WTC11 (cell line): Measurements from ENCODE around the gene LRRC9.

ENCODE experiments used
- FOXK1 ChIP-seq: sonication (generic); formaldehyde crosslinking; IDR thresholded peaks from 2 replicates; pipeline ENCODE4 v1.8.0; 2022; ENCODE audit warnings: mild to moderate bottlenecking, moderate library complexity, missing genetic modification reagents
- GRHL2 ChIP-seq: fragments of 250-450 bp; sonication (Bioruptor Pico); IDR thresholded peaks from 2 replicates; pipeline ENCODE4 v1.8.0; 2022; ENCODE audit warnings: mild to moderate bottlenecking, moderate library complexity; ENCODE audit not compliant: insufficient replicate concordance, severe bottlenecking
- TEAD4 ChIP-seq: sonication (generic); formaldehyde crosslinking; IDR thresholded peaks from 2 replicates; pipeline ENCODE4 v1.8.0; 2022; ENCODE audit warnings: mild to moderate bottlenecking, missing genetic modification reagents
- TF ChIP-seq, protein P1 (sequence below): sonication (generic); formaldehyde crosslinking; IDR thresholded peaks from 2 replicates; pipeline ENCODE4 v1.8.0; 2022; ENCODE audit warnings: mild to moderate bottlenecking, missing genetic modification reagents
- TF ChIP-seq, protein P2 (sequence below): fragments of 200-600 bp; IDR thresholded peaks from 2 replicates; pipeline ENCODE4 v1.8.0; 2022; ENCODE audit warnings: antibody characterized with exemption
- TF ChIP-seq, protein P3 (sequence below): sonication (generic); formaldehyde crosslinking; IDR thresholded peaks from 2 replicates; pipeline ENCODE4 v1.8.1; 2022; ENCODE audit warnings: low read depth, missing genetic modification reagents, borderline replicate concordance
- TF ChIP-seq, protein P4 (sequence below): sonication (generic); formaldehyde crosslinking; IDR thresholded peaks from 2 replicates; pipeline ENCODE4 v1.8.1; 2022; ENCODE audit warnings: low read depth, mild to moderate bottlenecking, moderate library complexity, missing genetic modification reagents, borderline replicate concordance

DNA sequence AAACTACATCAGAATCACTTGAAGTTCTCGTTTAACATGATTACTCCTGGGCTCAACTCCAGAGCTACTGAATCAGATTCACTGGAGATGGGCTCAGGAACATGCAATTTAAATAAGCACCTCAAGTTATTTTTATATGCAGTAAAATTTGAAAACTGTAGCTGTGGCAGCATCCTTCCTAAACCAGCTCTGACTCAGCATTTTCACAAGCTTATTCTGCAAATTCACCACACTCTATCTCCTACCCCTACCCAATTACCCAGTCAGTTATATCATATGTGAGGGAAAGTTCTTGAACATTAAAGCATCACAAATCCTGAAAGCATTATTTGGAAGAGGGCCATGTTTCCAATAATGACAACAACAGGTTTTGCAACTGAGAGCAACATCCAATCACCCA, 24.2 kb upstream of the LRRC9 start:
- TF ChIP-seq, protein P1, sequence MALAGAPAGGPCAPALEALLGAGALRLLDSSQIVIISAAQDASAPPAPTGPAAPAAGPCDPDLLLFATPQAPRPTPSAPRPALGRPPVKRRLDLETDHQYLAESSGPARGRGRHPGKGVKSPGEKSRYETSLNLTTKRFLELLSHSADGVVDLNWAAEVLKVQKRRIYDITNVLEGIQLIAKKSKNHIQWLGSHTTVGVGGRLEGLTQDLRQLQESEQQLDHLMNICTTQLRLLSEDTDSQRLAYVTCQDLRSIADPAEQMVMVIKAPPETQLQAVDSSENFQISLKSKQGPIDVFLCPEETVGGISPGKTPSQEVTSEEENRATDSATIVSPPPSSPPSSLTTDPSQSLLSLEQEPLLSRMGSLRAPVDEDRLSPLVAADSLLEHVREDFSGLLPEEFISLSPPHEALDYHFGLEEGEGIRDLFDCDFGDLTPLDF (CRISPR knock-in tag), result no peak
- TF ChIP-seq, protein P2, sequence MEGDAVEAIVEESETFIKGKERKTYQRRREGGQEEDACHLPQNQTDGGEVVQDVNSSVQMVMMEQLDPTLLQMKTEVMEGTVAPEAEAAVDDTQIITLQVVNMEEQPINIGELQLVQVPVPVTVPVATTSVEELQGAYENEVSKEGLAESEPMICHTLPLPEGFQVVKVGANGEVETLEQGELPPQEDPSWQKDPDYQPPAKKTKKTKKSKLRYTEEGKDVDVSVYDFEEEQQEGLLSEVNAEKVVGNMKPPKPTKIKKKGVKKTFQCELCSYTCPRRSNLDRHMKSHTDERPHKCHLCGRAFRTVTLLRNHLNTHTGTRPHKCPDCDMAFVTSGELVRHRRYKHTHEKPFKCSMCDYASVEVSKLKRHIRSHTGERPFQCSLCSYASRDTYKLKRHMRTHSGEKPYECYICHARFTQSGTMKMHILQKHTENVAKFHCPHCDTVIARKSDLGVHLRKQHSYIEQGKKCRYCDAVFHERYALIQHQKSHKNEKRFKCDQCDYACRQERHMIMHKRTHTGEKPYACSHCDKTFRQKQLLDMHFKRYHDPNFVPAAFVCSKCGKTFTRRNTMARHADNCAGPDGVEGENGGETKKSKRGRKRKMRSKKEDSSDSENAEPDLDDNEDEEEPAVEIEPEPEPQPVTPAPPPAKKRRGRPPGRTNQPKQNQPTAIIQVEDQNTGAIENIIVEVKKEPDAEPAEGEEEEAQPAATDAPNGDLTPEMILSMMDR, result no peak
- TF ChIP-seq, protein P3, sequence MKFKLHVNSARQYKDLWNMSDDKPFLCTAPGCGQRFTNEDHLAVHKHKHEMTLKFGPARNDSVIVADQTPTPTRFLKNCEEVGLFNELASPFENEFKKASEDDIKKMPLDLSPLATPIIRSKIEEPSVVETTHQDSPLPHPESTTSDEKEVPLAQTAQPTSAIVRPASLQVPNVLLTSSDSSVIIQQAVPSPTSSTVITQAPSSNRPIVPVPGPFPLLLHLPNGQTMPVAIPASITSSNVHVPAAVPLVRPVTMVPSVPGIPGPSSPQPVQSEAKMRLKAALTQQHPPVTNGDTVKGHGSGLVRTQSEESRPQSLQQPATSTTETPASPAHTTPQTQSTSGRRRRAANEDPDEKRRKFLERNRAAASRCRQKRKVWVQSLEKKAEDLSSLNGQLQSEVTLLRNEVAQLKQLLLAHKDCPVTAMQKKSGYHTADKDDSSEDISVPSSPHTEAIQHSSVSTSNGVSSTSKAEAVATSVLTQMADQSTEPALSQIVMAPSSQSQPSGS (CRISPR knock-in tag), result no peak
- TF ChIP-seq FOXK1 (CRISPR knock-in tag), result no peak
- TF ChIP-seq GRHL2 (CRISPR knock-in tag), result no peak
- TF ChIP-seq TEAD4 (CRISPR knock-in tag), result no peak
- TF ChIP-seq, protein P4, sequence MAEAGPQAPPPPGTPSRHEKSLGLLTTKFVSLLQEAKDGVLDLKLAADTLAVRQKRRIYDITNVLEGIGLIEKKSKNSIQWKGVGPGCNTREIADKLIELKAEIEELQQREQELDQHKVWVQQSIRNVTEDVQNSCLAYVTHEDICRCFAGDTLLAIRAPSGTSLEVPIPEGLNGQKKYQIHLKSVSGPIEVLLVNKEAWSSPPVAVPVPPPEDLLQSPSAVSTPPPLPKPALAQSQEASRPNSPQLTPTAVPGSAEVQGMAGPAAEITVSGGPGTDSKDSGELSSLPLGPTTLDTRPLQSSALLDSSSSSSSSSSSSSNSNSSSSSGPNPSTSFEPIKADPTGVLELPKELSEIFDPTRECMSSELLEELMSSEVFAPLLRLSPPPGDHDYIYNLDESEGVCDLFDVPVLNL (CRISPR knock-in tag), result no peak
